ENCODE results near the gene ADGRE2. TPM values are rescaled to one million over a fixed set of nuclear protein-coding genes. Genes with fewer than 3 reads are reported as not detected.

ADGRE2 gene
- total and polyA plus RNA-seq, 2 experiments from 2014 or later, result 2.4 TPM

- Histone ChIP-seq H2AFZ (no peak overlapping the region), H3K27ac (ENCODE audit: low read depth) (no peak overlapping the region), H3K27me3 (ENCODE audit: insufficient read depth) (peaks cover 3% of the 10 kb centered on the region; the same call in 1 of the 2 replicates), H3K4me3 (no peak overlapping the region), H3K36me3 (ENCODE audit: insufficient read depth) (no peaks in the 10 kb centered on the region), H3K4me1 (ENCODE audit: insufficient read depth) (no peaks in the 10 kb centered on the region; the same call in 1 of the 2 replicates), H3K4me2 (no peak overlapping the region), H3K79me2 (replicated peaks; ENCODE audit: insufficient read depth) (no peaks in the 10 kb centered on the region), H4K20me1 (replicated peaks; ENCODE audit: insufficient read depth) (no peaks in the 10 kb centered on the region), H3K9me2 (ENCODE audit: insufficient read depth) (no peaks in the 10 kb centered on the region), H3F3A (replicated peaks; ENCODE audit: low read depth) (no peaks in the 10 kb centered on the region)
- DNase-seq (ENCODE audit: low spot score), result no peak
- Mint-ChIP-seq H3K9me3 (no peaks in the 10 kb centered on the region; the same call in 2 of the 3 replicates), H3K4me3 (no peak overlapping the region), H3K27ac (no peak overlapping the region), H3K27me3 (ENCODE audit: insufficient read depth, low read depth, poor library complexity) (peaks cover 13% of the 10 kb centered on the region), H3K36me3 (ENCODE audit: low read depth) (peaks cover 20% of the 10 kb centered on the region; the same call in 2 of the 3 replicates), H3K4me1 (peaks cover 3% of the 10 kb centered on the region)
- ATAC-seq, result no peak
- TF ChIP-seq ZNF331 (CRISPR knock-in tag; IDR thresholded peaks at IDR 0.05; ENCODE audit: low read depth), result no peak
- no peak for TF ChIP-seq JUNB (IDR thresholded peaks at IDR 0.05; ENCODE audit: unreplicated experiment)
- TF ChIP-seq, protein P1, sequence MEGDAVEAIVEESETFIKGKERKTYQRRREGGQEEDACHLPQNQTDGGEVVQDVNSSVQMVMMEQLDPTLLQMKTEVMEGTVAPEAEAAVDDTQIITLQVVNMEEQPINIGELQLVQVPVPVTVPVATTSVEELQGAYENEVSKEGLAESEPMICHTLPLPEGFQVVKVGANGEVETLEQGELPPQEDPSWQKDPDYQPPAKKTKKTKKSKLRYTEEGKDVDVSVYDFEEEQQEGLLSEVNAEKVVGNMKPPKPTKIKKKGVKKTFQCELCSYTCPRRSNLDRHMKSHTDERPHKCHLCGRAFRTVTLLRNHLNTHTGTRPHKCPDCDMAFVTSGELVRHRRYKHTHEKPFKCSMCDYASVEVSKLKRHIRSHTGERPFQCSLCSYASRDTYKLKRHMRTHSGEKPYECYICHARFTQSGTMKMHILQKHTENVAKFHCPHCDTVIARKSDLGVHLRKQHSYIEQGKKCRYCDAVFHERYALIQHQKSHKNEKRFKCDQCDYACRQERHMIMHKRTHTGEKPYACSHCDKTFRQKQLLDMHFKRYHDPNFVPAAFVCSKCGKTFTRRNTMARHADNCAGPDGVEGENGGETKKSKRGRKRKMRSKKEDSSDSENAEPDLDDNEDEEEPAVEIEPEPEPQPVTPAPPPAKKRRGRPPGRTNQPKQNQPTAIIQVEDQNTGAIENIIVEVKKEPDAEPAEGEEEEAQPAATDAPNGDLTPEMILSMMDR (conservative IDR thresholded peaks at IDR 0.05; ENCODE audit: low read depth in 2 of 2), result no peak
Observed at GRCh38 chr19:14772995-14773394, 5.4 kb downstream of the ADGRE2 start.

DNA sequence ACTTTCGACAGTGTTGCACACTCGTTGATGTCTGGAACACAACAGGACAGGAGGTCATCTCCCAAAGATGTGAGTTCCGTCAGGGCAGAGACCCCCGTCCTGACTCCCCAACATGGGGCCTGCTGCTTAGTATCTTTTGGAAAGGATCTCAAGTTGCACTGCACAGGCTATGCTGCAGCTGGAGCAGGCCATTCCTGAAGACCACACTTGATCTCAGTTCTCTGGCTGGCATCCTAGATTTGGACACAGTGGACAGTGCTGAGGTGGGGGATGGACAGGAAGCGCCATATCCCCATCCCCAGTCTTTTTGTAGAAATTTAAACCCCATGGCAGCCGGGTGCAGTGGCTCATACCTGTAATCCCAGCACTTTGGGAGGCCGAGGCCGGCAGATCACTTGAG, 5.9 kb downstream of the ADGRE2 start:
- H3K4me3 Mint-ChIP-seq, result no peak overlapping the region
- Histone ChIP-seq H4K20me1 (replicated peaks; ENCODE audit: insufficient read depth) (no peaks in the 10 kb centered on the region), H3F3A (replicated peaks; ENCODE audit: low read depth) (no peaks in the 10 kb centered on the region), H3K27me3 (ENCODE audit: insufficient read depth) (peaks cover 3% of the 10 kb centered on the region; the same call in 1 of the 2 replicates), H3K79me2 (replicated peaks; ENCODE audit: insufficient read depth) (no peaks in the 10 kb centered on the region), H3K4me3 (no peak overlapping the region), H2AFZ (no peak overlapping the region), H3K36me3 (ENCODE audit: insufficient read depth) (no peaks in the 10 kb centered on the region), H3K27ac (ENCODE audit: low read depth) (no peak overlapping the region), H3K9me2 (ENCODE audit: insufficient read depth) (no peaks in the 10 kb centered on the region), H3K4me2 (no peak overlapping the region), H3K4me1 (ENCODE audit: insufficient read depth) (no peaks in the 10 kb centered on the region; the same call in 1 of the 2 replicates)
- no peak overlapping the region for H3K27ac Mint-ChIP-seq
- H3K9me3 Mint-ChIP-seq, result no peaks in the 10 kb centered on the region; the same call in 2 of the 3 replicates
- peaks cover 3% of the 10 kb centered on the region for H3K4me1 Mint-ChIP-seq
- ATAC-seq (no peak), DNase-seq (ENCODE audit: low spot score) (no peak)
- peaks cover 13% of the 10 kb centered on the region for H3K27me3 Mint-ChIP-seq (ENCODE audit: insufficient read depth, low read depth, poor library complexity)
- H3K36me3 Mint-ChIP-seq (ENCODE audit: low read depth), result peaks cover 20% of the 10 kb centered on the region; the same call in 2 of the 3 replicates
- TF ChIP-seq ZNF331 (CRISPR knock-in tag; IDR thresholded peaks at IDR 0.05; ENCODE audit: low read depth) (no peak), EZH2phosphoT487 (IDR thresholded peaks at IDR 0.05; ENCODE audit: unreplicated experiment) (no peak), JUNB (IDR thresholded peaks at IDR 0.05; ENCODE audit: unreplicated experiment) (no peak), EZH2 (IDR thresholded peaks at IDR 0.05; ENCODE audit: low read depth, unreplicated experiment) (no peak), CREB1 (CRISPR knock-in tag; IDR thresholded peaks at IDR 0.05; ENCODE audit: low read depth) (no peak), NANOG (IDR thresholded peaks at IDR 0.05; ENCODE audit: borderline replicate concordance) (no peak), ZNF114 (CRISPR knock-in tag; IDR thresholded peaks at IDR 0.05) (no peak)
- TF ChIP-seq, protein P2, sequence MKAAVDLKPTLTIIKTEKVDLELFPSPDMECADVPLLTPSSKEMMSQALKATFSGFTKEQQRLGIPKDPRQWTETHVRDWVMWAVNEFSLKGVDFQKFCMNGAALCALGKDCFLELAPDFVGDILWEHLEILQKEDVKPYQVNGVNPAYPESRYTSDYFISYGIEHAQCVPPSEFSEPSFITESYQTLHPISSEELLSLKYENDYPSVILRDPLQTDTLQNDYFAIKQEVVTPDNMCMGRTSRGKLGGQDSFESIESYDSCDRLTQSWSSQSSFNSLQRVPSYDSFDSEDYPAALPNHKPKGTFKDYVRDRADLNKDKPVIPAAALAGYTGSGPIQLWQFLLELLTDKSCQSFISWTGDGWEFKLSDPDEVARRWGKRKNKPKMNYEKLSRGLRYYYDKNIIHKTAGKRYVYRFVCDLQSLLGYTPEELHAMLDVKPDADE (IDR thresholded peaks at IDR 0.05), result no peak
- TF ChIP-seq, protein P1 (conservative IDR thresholded peaks at IDR 0.05; ENCODE audit: low read depth in 2 of 2), result no peak
- TF ChIP-seq, protein P3, sequence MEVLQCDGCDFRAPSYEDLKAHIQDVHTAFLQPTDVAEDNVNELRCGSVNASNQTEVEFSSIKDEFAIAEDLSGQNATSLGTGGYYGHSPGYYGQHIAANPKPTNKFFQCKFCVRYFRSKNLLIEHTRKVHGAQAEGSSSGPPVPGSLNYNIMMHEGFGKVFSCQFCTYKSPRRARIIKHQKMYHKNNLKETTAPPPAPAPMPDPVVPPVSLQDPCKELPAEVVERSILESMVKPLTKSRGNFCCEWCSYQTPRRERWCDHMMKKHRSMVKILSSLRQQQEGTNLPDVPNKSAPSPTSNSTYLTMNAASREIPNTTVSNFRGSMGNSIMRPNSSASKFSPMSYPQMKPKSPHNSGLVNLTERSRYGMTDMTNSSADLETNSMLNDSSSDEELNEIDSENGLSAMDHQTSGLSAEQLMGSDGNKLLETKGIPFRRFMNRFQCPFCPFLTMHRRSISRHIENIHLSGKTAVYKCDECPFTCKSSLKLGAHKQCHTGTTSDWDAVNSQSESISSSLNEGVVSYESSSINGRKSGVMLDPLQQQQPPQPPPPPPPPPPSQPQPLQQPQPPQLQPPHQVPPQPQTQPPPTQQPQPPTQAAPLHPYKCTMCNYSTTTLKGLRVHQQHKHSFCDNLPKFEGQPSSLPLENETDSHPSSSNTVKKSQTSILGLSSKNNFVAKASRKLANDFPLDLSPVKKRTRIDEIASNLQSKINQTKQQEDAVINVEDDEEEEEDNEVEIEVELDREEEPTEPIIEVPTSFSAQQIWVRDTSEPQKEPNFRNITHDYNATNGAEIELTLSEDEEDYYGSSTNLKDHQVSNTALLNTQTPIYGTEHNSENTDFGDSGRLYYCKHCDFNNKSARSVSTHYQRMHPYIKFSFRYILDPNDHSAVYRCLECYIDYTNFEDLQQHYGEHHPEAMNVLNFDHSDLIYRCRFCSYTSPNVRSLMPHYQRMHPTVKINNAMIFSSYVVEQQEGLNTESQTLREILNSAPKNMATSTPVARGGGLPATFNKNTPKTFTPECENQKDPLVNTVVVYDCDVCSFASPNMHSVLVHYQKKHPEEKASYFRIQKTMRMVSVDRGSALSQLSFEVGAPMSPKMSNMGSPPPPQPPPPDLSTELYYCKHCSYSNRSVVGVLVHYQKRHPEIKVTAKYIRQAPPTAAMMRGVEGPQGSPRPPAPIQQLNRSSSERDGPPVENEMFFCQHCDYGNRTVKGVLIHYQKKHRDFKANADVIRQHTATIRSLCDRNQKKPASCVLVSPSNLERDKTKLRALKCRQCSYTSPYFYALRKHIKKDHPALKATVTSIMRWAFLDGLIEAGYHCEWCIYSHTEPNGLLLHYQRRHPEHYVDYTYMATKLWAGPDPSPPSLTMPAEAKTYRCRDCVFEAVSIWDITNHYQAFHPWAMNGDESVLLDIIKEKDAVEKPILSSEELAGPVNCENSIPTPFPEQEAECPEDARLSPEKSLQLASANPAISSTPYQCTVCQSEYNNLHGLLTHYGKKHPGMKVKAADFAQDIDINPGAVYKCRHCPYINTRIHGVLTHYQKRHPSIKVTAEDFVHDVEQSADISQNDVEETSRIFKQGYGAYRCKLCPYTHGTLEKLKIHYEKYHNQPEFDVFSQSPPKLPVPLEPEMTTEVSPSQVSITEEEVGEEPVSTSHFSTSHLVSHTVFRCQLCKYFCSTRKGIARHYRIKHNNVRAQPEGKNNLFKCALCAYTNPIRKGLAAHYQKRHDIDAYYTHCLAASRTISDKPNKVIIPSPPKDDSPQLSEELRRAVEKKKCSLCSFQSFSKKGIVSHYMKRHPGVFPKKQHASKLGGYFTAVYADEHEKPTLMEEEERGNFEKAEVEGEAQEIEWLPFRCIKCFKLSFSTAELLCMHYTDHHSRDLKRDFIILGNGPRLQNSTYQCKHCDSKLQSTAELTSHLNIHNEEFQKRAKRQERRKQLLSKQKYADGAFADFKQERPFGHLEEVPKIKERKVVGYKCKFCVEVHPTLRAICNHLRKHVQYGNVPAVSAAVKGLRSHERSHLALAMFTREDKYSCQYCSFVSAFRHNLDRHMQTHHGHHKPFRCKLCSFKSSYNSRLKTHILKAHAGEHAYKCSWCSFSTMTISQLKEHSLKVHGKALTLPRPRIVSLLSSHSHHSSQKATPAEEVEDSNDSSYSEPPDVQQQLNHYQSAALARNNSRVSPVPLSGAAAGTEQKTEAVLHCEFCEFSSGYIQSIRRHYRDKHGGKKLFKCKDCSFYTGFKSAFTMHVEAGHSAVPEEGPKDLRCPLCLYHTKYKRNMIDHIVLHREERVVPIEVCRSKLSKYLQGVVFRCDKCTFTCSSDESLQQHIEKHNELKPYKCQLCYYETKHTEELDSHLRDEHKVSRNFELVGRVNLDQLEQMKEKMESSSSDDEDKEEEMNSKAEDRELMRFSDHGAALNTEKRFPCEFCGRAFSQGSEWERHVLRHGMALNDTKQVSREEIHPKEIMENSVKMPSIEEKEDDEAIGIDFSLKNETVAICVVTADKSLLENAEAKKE (CRISPR knock-in tag; IDR thresholded peaks at IDR 0.05), result no peak

Data from GM23338 (cell line).